Tibial artery (tissue), 4 donors: Measurements from ENCODE around the gene UNC79.

ENCODE experiments used
- DNase-seq, 2 donors: peaks; one replicate each; pipeline ENCODE4 v3.0.0-alpha.2; 2019
- H3K27ac ChIP-seq, 2 donors: fragments of 200-600 bp; sonication (generic) in 1 of 2; 1 replicate in 1 of 2; 2 replicates in 1 of 2; pipeline ENCODE4 v1.5.1; 2018 to 2019; ENCODE audit warnings: mild to moderate bottlenecking in 1 of 2
- H3K27me3 ChIP-seq, 2 donors: fragments of 200-600 bp; sonication (generic) in 1 of 2; one replicate each; pipeline versions ENCODE4 v1.5.1 to v1.6.0; 2016 to 2019
- H3K36me3 ChIP-seq, 3 donors: fragments of 200-600 bp; sonication (generic) in 2 of 3; one replicate each; pipeline ENCODE4 v1.5.1; 2016 to 2019; ENCODE audit warnings: mild to moderate bottlenecking in 2 of 3
- H3K4me1 ChIP-seq, 4 donors: fragments of 200-600 bp; sonication (generic) in 2 of 4; 1 replicate in 3 of 4; 2 replicates in 1 of 4; pipeline ENCODE4 v1.5.1; 2016 to 2019
- H3K4me3 ChIP-seq, 2 donors: fragments of 200-600 bp; sonication (generic) in 1 of 2; 1 replicate in 1 of 2; 2 replicates in 1 of 2; pipeline ENCODE4 v1.5.1; 2018 to 2019; ENCODE audit warnings: mild to moderate bottlenecking in 2 of 2
- H3K9me3 ChIP-seq, 3 donors: fragments of 200-600 bp; sonication (generic) in 1 of 3; one replicate each; pipeline ENCODE4 v1.5.1; 2016 to 2019
- CTCF ChIP-seq, 2 experiments: fragments of 200-600 bp in 1 of 2; fragments of 450-650 bp in 1 of 2; IDR thresholded peaks; one replicate each; pipeline ENCODE4 v1.5.1; 2017 to 2019; ENCODE audit warnings: antibody characterized with exemption in 2 of 2, mild to moderate bottlenecking in 1 of 2, moderate library complexity in 1 of 2
- intact Hi-C: fragments of 100-400 bp; cut with DNase I; formaldehyde crosslinking; loops from one replicate; pipeline ENCODE4 v1.15.0; 2023; ENCODE audit warnings: low total_unique reads

The UNC79 gene

DNA sequence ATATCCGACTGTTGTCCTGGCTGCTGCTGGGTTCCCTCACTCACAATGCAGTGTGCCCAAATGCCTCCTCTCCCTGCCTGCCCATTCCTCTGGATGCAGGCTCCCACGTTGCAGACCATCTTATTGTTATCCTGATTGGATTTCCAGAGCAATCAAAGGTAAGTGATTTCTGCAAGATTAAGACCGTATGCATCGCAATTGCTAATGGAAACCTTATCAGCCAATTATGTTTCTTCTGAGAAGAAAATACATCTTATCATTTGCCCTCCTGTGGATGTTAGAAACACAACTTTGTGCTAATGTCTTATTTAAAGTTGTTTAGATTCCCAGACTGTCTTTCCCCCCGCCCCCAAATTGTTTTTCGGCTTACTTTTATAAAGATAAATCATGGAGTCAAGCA lies 259.4 kb downstream of the UNC79 start:
- intact Hi-C loops = no loop called here
- H3K27ac ChIP-seq = no peak overlapping the region
- no peak for TF ChIP-seq CTCF (IDR thresholded peaks at IDR 0.05)

GRCh38 chr14:93691042-93691780 lies 260.5 kb downstream of the UNC79 start:
- Histone ChIP-seq H3K4me3 (no peak overlapping the region), H3K36me3 (no peaks in the 10 kb centered on the region), H3K4me1 (no peaks in the 10 kb centered on the region), H3K27ac (no peak overlapping the region), H3K27me3 (peaks cover 0 to 6% of the 10 kb centered on the region in 2 donors), H3K9me3 (no peaks in the 10 kb centered on the region)
- intact Hi-C loops = no loop called here
- no peak for DNase-seq
- TF ChIP-seq CTCF (IDR thresholded peaks at IDR 0.05) = no peak

More for the DNA sequence above, 259.4 kb downstream of the UNC79 start:
- Histone ChIP-seq H3K9me3 (no peaks in the 10 kb centered on the region), H3K27me3 (peaks cover 0 to 6% of the 10 kb centered on the region in 2 donors), H3K4me3 (no peak overlapping the region), H3K36me3 (no peaks in the 10 kb centered on the region), H3K4me1 (no peaks in the 10 kb centered on the region)
- no peak for DNase-seq

DNA sequence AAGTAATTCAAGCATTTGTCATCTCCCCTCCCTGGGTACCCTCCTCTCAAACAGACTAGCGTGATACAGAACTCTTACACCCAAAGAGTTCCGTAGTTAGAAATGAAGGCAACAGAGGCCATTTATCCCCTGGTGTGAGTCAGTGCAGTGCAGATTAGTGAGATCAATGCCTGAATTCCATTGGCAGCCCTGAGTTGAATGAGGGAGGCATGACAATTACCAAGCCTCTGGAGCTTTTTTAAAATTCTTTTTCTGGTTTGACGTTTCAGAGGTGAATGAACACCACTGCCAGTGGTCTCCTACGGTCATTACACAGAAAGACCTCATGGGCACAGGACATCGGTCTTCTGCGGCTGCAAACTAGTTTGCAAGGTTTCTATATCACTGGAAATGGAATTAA lies 263.2 kb downstream of the UNC79 start:
- no peaks in the 10 kb centered on the region for H3K27me3 ChIP-seq
- H3K36me3 ChIP-seq = no peaks in the 10 kb centered on the region
- no peak for TF ChIP-seq CTCF (IDR thresholded peaks at IDR 0.05)
- peaks cover 0 to 6% (median 0%) of the 10 kb centered on the region in 3 donors for H3K9me3 ChIP-seq
- intact Hi-C loops = no loop called here
- no peaks in the 10 kb centered on the region for H3K4me1 ChIP-seq
- H3K27ac ChIP-seq = no peak overlapping the region
- H3K4me3 ChIP-seq = no peak overlapping the region
- DNase-seq = no peak

DNA sequence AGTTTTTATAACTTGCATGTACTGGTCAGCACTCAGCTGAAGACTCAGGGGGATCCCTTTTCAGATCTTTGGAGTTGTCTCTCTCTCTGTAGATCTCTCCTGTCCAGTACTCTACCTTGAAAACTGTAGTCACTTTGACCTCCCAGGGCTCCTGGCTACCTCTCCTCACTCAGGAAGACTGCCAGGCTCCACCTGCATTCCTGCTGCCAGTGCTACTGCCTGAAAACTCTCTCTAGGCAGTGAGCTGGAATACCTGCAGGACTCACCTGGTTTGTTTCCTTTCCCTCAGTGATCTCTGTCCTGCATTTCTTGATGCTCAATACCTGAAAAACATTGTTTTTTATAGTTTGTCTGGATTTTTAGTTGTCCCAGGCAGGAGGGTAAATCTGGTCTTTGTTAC lies 270.2 kb downstream of the UNC79 start:
- Histone ChIP-seq H3K4me3 (no peak overlapping the region), H3K4me1 (no peaks in the 10 kb centered on the region), H3K27me3 (peaks cover 0 to 8% of the 10 kb centered on the region in 2 donors), H3K9me3 (peaks cover 0 to 11% (median 6%) of the 10 kb centered on the region in 3 donors), H3K27ac (no peak overlapping the region), H3K36me3 (no peaks in the 10 kb centered on the region)
- TF ChIP-seq CTCF (IDR thresholded peaks at IDR 0.05) = no peak
- intact Hi-C loops = no loop called here
- no peak for DNase-seq

DNA sequence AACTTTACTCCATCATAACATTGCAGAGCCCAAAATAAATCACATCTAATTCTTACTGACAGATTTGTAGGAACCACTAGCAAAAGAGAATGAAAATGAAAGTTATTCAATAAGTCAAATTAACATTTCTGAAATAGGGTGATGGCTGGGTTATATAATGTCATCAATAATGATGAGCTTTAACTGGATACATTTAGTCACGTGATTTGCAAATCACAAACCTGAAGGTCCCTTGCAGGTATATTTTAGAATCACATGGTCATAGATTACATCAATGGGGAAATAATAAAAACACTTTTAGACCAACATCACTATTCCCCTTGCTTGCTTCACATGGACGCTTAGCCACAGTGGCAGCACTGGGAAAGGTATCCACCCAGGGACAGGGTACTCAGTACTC lies 270.8 kb downstream of the UNC79 start:
- intact Hi-C loops = no loop called here
- H3K4me1 ChIP-seq = no peaks in the 10 kb centered on the region
- H3K4me3 ChIP-seq = no peak overlapping the region
- peaks cover 0 to 8% of the 10 kb centered on the region in 2 donors for H3K27me3 ChIP-seq
- peaks cover 0 to 11% (median 6%) of the 10 kb centered on the region in 3 donors for H3K9me3 ChIP-seq
- DNase-seq = no peak
- H3K36me3 ChIP-seq = no peaks in the 10 kb centered on the region
- H3K27ac ChIP-seq = no peak overlapping the region
- TF ChIP-seq CTCF (IDR thresholded peaks at IDR 0.05) = no peak
